ENCODE measurements around the gene FBXW9.

- TF ChIP-seq CTCF (IDR thresholded peaks at IDR 0.05) (no peak), POLR2A (IDR thresholded peaks at IDR 0.05) (no peak)
Measured at GRCh38 chr19:12665281-12665573, 31.2 kb downstream of the FBXW9 start.

Data from thyroid gland (tissue), 4 donors.